Stimulated activated CD4-positive, alpha-beta T cell treated with anti-CD3 and anti-CD28 coated beads, Interleukin-15, amount 100 ng/mL, for 24 hours (primary cell): Measurements from ENCODE around the gene COG3.

Source experiments
- DNase-seq: peaks from one replicate; pipeline ENCODE4 v3.0.0-alpha.2; 2020

The COG3 gene

DNA sequence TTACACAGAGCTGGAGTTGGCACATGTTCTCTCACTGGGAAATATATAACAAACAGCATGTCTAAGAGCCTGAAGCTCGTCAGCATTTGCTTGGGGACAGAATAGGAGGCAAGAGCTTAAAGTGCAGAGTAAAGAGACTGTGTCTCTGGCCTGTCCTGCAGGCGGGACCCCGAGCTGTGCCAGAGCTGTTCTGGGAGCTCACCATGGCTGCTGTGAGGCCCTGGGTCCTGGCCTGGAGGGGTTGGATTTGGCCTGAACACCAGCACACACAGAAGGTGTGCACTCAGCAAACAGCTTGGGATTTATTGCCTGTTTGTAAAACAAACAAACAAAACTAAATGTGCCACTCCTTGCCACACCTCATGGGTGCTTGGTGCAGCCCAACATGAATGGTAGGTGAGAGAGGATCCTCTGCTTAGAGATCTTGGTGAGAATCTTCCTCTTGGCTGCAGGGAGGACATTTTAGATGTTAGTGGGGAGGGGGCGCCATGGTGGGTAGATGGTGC, 89.9 kb downstream of the COG3 start:
- no peak for DNase-seq

- peak; percentile 17 for DNase-seq
These were observed 99.5 kb downstream of the COG3 start for GRCh38 chr13:45564133-45564776.

DNA sequence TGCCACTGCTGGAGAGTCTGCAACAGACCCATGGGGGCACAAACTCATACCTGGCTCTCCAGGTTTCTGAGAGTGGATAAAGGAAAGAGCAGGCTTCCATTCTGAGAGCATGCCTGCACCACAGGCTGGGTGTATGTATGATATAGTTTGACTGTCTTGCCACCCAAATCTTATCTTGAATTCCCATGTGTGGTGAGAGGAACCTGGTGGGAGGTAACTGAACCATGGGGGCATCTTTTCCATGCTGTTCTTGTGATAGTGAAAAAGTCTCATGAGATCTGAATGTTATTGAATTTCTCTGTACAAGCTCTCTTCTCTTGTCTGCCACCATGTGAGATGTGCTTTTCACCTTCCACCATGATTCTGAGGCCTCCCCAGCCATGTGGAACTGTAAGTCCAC, 100.6 kb downstream of the COG3 start:
- no peak for DNase-seq

- no peak for DNase-seq
These were observed 110.5 kb downstream of the COG3 start for GRCh38 chr13:45575146-45575829.

- DNase-seq = no peak
These were observed 111.1 kb downstream of the COG3 start for GRCh38 chr13:45575830-45576180.

GRCh38 chr13:45576466-45576865, 111.7 kb downstream of the COG3 start:
- no peak for DNase-seq

GRCh38 chr13:45582408-45583076, 117.8 kb downstream of the COG3 start:
- no peak for DNase-seq

- no peak for DNase-seq
These were observed 120.1 kb downstream of the COG3 start for GRCh38 chr13:45584816-45585215.
